ENCODE data around the gene LENEP.

Gene LENEP

GRCh38 chr1:155003766-155004351 is 10.5 kb downstream of the LENEP start:
- intact Hi-C loops (cut with DNase I), result loop anchor here (5.0 to 10.0 kb wide), 2 partner anchors 37 to 61 kb away; partner anchors contain the start of gene EFNA4
- DNase-seq, result peak in 30 of 42 donors; percentile 26 to 83 (median 58)

- intact Hi-C loops (cut with DNase I), result loop anchor here (5.0 to 10.0 kb wide), 2 partner anchors 37 to 60 kb away; partner anchors contain the start of gene EFNA4
- DNase-seq, result peak in 9 of 42 donors; percentile 21 to 72 (median 43)
Measured at GRCh38 chr1:155004352-155005075, 11.1 kb downstream of the LENEP start.

- DNase-seq, result peak; percentile 55 to 91 (median 76)
- intact Hi-C loops (cut with DNase I), result loop anchor here (10.0 kb wide), 1 partner anchor 59 kb away; the partner anchor contains the start of gene EFNA4
Measured at GRCh38 chr1:155005076-155006011, 12.0 kb downstream of the LENEP start.

DNA sequence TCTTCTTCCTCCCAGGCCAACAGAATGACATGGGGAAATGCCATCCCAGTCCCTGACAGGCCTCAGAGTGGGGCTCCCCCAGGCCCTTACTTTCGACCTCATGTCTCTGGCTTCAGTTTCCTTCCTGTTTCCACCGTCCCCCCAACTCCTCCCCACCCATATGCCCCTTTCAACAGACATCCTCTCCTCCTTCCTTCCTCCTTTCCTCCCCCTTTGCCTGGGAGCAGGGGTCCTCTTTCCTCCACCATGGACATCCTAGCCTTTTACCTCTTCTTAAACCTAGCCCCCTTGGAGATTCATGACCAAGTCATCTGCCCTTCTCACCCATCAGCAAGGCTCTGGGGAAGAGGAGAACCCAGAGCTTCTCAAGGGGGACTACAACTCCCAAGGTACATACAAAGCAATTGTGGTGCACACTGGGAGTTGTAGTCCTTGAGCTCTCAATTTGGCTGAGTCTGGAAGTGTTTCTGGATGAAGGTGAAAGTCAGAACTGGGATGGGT is 13.3 kb downstream of the LENEP start:
- peak in 21 of 42 donors; percentile 35 to 81 (median 59) for DNase-seq
- intact Hi-C loops (cut with DNase I), result loop anchor here (10.0 kb wide), 1 partner anchor 58 kb away; the partner anchor contains the start of gene EFNA4

DNA sequence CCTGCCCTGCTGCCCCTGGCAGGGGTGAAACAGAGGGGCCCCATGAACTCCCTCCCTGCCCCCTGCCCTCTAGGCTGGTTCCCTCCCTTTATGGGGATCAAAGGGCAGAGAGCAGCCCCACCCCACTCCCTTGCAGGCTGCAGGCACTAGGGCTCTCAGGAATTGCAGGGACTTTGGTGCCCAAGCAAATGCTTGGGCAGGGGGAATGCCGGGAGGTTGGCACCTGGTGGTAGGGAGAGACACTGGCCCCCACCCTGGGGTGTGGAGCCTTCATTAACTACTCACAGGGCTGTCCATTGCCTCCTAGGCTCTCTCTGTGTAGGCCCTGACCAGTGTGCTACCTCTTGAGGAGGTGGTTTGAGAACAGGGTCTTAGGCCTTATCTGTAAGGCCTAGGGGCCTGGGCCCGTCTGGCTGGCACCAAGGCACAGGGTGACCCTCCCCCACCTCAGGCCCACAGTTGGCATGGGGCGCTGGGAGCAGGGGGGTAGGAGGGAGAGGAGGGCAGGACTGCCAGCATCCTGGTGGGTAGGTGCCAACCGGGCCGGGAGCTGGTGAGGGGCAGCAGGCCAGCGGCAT is 14.0 kb downstream of the LENEP start:
- intact Hi-C loops (cut with DNase I), result loop anchor here (10.0 kb wide), 1 partner anchor 57 kb away; the partner anchor contains the start of gene EFNA4
- peak in 31 of 42 donors; percentile 16 to 88 (median 57) for DNase-seq

GRCh38 chr1:155008015-155008941 is 14.9 kb downstream of the LENEP start:
- intact Hi-C loops (cut with DNase I), result loop anchor here (10.0 kb wide), 1 partner anchor 57 kb away; the partner anchor contains the start of gene EFNA4

DNA sequence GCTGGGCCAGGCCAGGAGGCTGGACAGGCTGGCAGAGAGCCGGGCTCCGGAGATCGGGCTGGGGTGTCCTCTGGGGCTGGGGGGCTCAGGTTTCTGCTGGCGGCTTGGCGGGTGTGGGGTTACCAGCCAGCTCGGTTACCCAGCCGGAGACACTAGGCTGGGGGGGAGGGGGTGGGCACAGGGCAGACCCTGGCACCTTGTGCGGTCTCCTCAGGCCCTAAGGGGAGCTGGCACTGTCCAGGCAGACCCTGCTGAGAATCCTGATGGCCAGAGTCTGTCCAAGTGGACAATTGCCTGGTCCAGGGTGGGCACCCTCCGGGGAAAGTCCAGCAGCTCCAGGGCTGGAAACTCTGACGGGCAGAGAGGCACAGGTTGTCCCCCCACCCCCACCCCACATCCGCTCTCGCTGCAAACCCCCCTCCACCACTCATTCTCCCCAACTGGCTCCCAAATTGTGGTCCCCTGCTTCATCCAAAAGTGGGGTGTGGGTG is 15.9 kb downstream of the LENEP start:
- no peak for DNase-seq
- intact Hi-C loops (cut with DNase I), result loop anchor here (10.0 kb wide), 1 partner anchor 56 kb away; the partner anchor contains the start of gene EFNA4

More at GRCh38 chr1:155008015-155008941, 14.9 kb downstream of the LENEP start:
- peak in 14 of 42 donors; percentile 28 to 65 (median 44) for DNase-seq

GRCh38 chr1:155009742-155010141 is 16.4 kb downstream of the LENEP start:
- intact Hi-C loops (cut with DNase I), result loop anchor here (10.0 kb wide), 1 partner anchor 55 kb away; the partner anchor contains the start of gene EFNA4
- no peak for DNase-seq

DNA sequence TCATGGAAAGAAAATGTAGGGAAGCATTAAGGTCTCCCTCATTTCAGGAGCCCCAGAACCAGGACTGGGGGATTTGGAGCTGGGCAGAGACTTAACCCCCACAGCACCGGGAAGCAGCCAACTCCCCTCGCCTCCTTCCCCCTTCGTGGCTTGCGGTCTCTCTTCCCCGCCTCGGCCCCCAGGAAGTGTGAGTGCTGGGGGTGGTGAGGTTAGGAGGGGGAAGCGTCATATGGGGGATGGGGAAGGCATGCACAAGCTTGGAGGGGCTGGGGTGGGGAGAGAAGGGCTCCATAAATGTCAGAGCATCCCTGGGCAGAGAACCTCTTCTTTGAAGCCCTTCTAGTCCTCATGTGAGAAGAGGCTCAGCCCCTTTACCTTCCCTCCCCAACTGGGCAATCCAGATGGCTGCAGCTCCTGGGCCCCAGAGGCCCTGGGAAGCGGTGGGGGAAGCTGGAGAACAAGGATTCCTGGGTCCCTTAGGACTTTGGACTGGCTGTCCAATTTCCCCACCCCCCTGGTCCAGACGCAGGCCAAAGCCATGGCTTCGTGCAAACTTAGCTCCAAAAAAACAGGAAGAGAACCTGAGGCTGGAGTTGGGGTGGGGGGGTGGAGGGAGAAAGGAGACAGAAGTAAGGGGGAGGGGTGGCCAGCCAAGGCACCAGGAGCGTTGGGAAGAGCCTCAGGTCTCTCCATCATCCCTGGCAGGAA is 17.0 kb downstream of the LENEP start:
- DNase-seq, result peak in 1 of 42 donors; percentile 21
- intact Hi-C loops (cut with DNase I), result no loop called here

DNA sequence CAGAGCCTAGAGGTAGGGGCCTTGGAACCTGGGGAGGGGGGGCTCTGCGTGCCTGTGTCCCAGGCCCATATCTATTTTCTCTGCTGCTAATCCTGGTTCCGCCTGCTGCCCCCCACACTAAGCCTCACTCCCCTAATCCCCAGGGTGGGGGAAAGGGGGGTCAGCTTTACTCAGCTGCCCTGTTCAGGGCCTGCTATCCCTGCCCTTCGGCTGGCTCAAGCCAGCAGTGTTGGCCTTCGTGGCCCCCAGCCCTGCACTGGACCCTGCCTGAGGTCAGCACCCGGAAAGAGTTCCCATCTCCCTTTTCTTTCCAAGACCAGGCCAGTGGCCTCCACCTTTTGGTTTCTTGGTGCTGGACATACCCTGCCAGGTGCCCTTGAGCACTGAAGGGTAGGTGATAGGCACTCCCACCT is 17.6 kb downstream of the LENEP start:
- no peak for DNase-seq
- intact Hi-C loops (cut with DNase I), result no loop called here

DNA sequence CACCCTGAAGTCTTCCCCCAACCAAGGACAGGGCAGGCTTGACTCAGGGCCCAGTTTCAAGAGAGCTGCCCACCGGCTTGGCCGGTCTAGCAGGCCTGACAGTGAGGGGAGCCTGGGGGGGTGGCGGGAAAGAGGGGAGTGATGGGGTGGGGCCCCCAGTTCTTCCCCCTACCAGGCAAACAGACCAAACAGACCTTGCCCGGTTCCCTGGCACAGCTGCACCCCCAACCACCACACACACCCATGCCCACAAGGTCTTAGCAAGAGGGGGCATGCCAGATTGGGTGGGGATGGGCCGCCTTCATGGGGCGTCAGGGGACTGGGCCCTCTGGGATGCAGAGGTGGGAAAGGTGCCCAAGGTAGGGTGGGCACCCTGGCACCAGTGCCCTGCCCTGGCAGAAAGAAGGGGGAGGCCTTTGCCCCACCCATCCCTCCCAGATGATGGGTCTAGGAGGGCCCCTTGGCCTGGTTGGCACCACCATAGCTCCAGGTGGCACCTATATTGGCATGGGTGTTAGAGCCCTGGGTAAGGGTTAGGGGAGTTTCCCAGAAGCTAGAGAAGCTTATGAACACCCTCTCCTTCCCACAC is 18.1 kb downstream of the LENEP start:
- DNase-seq, result no peak
- intact Hi-C loops (cut with DNase I), result no loop called here

GRCh38 chr1:155012026-155012546 is 18.7 kb downstream of the LENEP start:
- peak; percentile 66 to 95 (median 85) for DNase-seq
- intact Hi-C loops (cut with DNase I), result no loop called here

DNA sequence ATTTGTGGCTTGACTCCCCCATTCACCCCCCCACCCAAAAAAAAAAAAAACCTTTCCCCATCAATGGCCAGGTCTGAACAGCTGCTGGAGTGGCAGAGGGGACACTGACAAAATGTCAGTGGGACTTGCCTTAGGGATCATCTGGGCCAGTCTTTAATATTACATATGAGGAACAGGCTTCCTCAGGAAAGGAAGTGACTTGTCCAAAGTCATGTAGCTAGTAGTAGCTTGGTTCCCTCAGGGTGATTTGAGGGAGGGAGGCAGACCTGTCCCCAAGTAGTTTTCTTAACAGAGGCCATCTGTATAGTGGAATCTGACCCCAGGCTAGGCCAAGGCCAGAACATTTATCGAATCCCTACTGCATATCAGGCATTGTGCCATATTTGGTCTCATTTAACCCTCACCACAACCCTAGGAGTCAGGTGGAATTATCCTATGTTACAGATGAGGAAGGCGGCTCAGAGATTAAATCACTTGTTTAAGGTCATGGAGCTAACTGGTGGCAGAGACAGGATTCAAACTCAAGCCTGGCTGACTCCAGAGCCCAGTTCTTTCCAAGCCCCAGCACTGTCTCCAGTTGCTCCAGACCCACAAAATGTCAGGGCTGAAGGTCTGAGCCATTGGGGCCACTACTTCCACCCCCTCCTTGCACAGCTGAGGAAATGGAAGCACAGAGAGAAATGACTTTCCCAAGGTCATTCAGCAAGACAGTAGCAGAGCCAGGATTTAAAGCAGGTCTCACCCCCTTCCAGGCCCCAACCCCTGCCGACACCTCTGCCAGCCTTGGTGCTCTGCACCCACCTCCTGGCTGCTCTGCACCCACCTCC is 19.6 kb downstream of the LENEP start:
- DNase-seq, result no peak
- intact Hi-C loops (cut with DNase I), result no loop called here

GRCh38 chr1:155013632-155014031 is 20.2 kb downstream of the LENEP start:
- no peak for DNase-seq
- intact Hi-C loops (cut with DNase I), result no loop called here

All from head of caudate nucleus (tissue), 42 donors.